Body of pancreas (tissue), 4 donors: ENCODE results near the gene PRX. TPM values are rescaled to one million over a fixed set of nuclear protein-coding genes. Genes with fewer than 3 reads are reported as not detected.

Experiments used
- ATAC-seq: fragments of 150-250 bp; one replicate; pipeline ENCODE4 v1.9.1; 2016
- DNase-seq, 4 donors: peaks; one replicate each; pipeline ENCODE4 v3.0.0-alpha.2; 2019
- H3K27ac ChIP-seq, 4 donors: fragments of 200-600 bp; sonication (generic); 1 replicate in 3 of 4; 2 replicates in 1 of 4; pipeline versions ENCODE4 v1.5.1 to v1.6.1; 2016 to 2019; ENCODE audit warnings: mild to moderate bottlenecking in 1 of 4, mixed read lengths in 1 of 4, moderate library complexity in 1 of 4
- H3K27me3 ChIP-seq, 2 donors: fragments of 200-600 bp; sonication (generic); one replicate each; pipeline ENCODE4 v1.6.0; 2016; ENCODE audit warnings: mild to moderate bottlenecking in 1 of 2
- H3K36me3 ChIP-seq, 2 donors: fragments of 200-600 bp; sonication (generic); replicated peaks in 1 of 2; 2 replicates each; pipeline ENCODE4 v1.5.1; 2016; ENCODE audit warnings: low read depth in 2 of 2; ENCODE audit not compliant: insufficient read depth in 1 of 2
- H3K4me1 ChIP-seq: fragments of 200-600 bp; sonication (generic); one replicate; pipeline ENCODE4 v1.6.0; 2016
- H3K4me3 ChIP-seq, 2 donors: fragments of 200-600 bp; sonication (generic); 1 replicate in 1 of 2; 2 replicates in 1 of 2; pipeline ENCODE4 v1.5.1; 2016 to 2019
- H3K9me3 ChIP-seq, 3 donors: fragments of 200-600 bp; sonication (generic); 1 replicate in 2 of 3; 2 replicates in 1 of 3; pipeline ENCODE4 v1.5.1; 2016
- POLR2A ChIP-seq, 3 donors: fragments of 450-650 bp; IDR thresholded peaks; one replicate each; pipeline ENCODE4 v1.6.1; 2016; ENCODE audit warnings: antibody characterized with exemption in 3 of 3, mild to moderate bottlenecking in 2 of 3
- WGBS, 2 donors: methylation state at CpG; one replicate each; pipeline ENCODE4 v1.1.5; 2017; 5-methylcytosine and 5-hydroxymethylcytosine counted together
- intact Hi-C: fragments of 100-400 bp; cut with DNase I; formaldehyde crosslinking; loops from one replicate; pipeline ENCODE4 v1.15.1; 2023
- total RNA-seq, 2 donors: library from RNA; depleted of rRNA; stranded (reverse); fragments of >200 nt; gene quantifications; one replicate each; pipeline ENCODE4 v1.1.0, GENCODE V29; 2016
- TF ChIP-seq, protein P1 (sequence below), 7 experiments: fragments of 450-650 bp in 4 of 7; fragments of 200-600 bp in 3 of 7; sonication (generic) in 3 of 7; IDR thresholded peaks; one replicate each; pipeline ENCODE4 v1.5.1; 2016 to 2019; ENCODE audit warnings: antibody characterized with exemption in 7 of 7

The PRX gene
- total RNA-seq, 2 donors from 2014 or later = 5.7 to 14.8 TPM

DNA sequence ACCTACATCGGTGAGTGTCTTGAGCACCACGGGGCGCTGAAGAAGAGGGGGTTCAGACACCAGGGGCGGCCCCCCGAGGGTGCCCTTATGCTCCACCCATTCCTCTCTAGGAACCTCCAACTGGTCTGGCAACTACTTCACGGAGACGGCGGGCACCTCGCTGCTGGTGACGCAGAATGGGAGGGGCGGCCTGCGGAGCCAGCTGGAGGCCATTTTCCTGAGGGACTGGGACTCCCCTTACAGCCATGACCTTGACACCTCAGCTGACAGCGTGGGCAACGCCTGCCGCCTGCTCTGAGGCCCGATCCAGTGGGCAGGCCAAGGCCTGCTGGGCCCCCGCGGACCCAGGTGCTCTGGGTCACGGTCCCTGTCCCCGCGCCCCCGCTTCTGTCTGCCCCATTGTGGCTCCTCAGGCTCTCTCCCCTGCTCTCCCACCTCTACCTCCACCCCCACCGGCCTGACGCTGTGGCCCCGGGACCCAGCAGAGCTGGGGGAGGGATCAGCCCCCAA is 35.2 kb downstream of the PRX start:
- Histone ChIP-seq H3K9me3 (no peaks in the 10 kb centered on the region), H3K4me3 (no peak overlapping the region), H3K27me3 (no peaks in the 10 kb centered on the region), H3K27ac (no peak overlapping the region), H3K4me1 (no peaks in the 10 kb centered on the region), H3K36me3 (peaks cover 0 to 13% of the 10 kb centered on the region in 2 donors)
- no peak for ATAC-seq
- WGBS, 2 donors = 81 to 93% methylated on average over 13 to 25 of the region's 25 CpGs
- no peak for DNase-seq
- intact Hi-C loops = no loop called here
- TF ChIP-seq POLR2A (IDR thresholded peaks at IDR 0.05) = no peak
- TF ChIP-seq, protein P1, sequence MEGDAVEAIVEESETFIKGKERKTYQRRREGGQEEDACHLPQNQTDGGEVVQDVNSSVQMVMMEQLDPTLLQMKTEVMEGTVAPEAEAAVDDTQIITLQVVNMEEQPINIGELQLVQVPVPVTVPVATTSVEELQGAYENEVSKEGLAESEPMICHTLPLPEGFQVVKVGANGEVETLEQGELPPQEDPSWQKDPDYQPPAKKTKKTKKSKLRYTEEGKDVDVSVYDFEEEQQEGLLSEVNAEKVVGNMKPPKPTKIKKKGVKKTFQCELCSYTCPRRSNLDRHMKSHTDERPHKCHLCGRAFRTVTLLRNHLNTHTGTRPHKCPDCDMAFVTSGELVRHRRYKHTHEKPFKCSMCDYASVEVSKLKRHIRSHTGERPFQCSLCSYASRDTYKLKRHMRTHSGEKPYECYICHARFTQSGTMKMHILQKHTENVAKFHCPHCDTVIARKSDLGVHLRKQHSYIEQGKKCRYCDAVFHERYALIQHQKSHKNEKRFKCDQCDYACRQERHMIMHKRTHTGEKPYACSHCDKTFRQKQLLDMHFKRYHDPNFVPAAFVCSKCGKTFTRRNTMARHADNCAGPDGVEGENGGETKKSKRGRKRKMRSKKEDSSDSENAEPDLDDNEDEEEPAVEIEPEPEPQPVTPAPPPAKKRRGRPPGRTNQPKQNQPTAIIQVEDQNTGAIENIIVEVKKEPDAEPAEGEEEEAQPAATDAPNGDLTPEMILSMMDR (IDR thresholded peaks at IDR 0.05) = no peak

DNA sequence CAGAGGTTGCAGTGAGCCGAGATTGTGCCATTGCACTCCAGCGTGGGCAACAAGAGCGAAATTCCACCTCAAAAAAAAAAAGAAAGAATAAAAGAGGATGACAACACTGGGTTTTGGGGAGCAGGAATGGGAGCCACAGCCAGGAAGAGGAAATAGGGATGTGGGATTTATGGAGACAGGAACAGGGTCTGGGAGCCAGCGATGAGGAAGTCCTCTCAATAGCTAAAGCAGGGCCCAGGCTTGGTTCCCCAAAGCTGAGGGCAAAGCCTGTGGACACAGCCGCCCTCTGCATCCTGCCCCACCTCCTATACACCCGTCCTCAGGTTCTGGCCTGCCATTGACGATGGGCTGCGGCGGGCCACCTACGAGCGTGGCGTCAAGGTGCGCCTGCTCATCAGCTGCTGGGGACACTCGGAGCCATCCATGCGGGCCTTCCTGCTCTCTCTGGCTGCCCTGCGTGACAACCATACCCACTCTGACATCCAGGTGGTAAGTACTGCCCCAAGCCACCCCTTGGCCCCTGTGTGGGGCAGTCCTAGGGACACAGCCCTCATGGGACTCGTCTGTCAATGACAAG is 36.8 kb downstream of the PRX start:
- Histone ChIP-seq H3K4me3 (no peak overlapping the region), H3K36me3 (peaks cover 0 to 19% of the 10 kb centered on the region in 2 donors), H3K27me3 (no peaks in the 10 kb centered on the region), H3K27ac (no peak overlapping the region), H3K4me1 (no peaks in the 10 kb centered on the region), H3K9me3 (no peaks in the 10 kb centered on the region)
- TF ChIP-seq, protein P1 (IDR thresholded peaks at IDR 0.05) = no peak
- TF ChIP-seq POLR2A (IDR thresholded peaks at IDR 0.05) = no peak
- intact Hi-C loops = no loop called here
- no peak for DNase-seq
- no peak for ATAC-seq
- WGBS, 2 donors = 90 to 93% methylated on average over 17 of the region's 17 CpGs

DNA sequence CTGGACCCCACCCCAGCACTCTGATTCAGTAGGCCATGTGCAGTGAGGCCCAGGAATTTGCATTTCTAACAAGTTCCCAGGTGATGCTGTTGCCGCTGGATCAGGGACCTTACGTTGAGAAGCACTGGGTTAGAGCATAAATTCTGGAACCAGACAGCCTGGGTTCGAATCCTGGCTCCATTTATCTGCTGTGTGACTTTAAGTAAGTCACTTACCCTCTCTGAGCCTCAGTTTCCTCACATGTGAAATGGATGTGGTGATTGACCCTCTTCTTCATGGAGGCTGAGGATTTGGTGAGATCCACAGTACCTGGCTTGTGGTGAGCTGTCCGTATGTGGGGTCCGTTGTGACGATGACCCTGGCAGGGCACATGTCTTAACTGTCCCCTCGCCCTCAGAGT is 39.1 kb downstream of the PRX start:
- TF ChIP-seq, protein P1 (IDR thresholded peaks at IDR 0.05) = no peak
- TF ChIP-seq POLR2A (IDR thresholded peaks at IDR 0.05) = no peak
- DNase-seq = no peak
- no peaks in the 10 kb centered on the region for H3K27me3 ChIP-seq
- no peak overlapping the region for H3K4me3 ChIP-seq
- intact Hi-C loops = no loop called here
- H3K4me1 ChIP-seq = no peaks in the 10 kb centered on the region
- peaks cover 0 to 22% of the 10 kb centered on the region in 2 donors for H3K36me3 ChIP-seq
- H3K27ac ChIP-seq = no peak overlapping the region
- ATAC-seq = no peak
- H3K9me3 ChIP-seq = no peaks in the 10 kb centered on the region
- 93 to 99% methylated on average over 7 of the region's 7 CpGs for WGBS, 2 donors

DNA sequence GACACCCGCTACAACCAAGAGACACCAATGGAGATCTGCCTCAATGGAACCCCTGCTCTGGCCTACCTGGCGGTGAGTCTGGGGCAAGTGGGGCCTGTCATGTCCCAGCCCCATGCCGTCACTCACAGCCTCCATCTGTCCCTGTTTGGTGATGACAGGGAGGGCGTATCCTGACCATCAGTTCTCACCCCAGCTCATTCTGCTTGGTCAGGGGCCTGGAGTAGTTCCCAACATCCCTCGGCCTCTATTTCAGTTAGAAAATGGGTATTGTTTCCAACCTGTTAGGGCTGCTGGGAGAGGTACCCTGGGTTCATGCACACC is 41.4 kb downstream of the PRX start:
- DNase-seq = no peak
- H3K9me3 ChIP-seq = no peaks in the 10 kb centered on the region
- intact Hi-C loops = no loop called here
- peaks cover 0 to 19% of the 10 kb centered on the region in 2 donors for H3K36me3 ChIP-seq
- WGBS, 2 donors = 95% methylated on average over 3 to 5 of the region's 5 CpGs
- no peak overlapping the region for H3K4me3 ChIP-seq
- TF ChIP-seq POLR2A (IDR thresholded peaks at IDR 0.05) = no peak
- TF ChIP-seq, protein P1 (IDR thresholded peaks at IDR 0.05) = no peak
- H3K27ac ChIP-seq = no peak overlapping the region
- H3K27me3 ChIP-seq = no peaks in the 10 kb centered on the region
- no peak for ATAC-seq
- H3K4me1 ChIP-seq = no peaks in the 10 kb centered on the region
